PC-3 (cell line): ENCODE data around the gene CADM3. TPM values are rescaled to one million over a fixed set of nuclear protein-coding genes. Genes with fewer than 3 reads are reported as not detected.

Experiments
- ATAC-seq: fragments of 200-7000 bp; cut with Tn5 transposase; 2 replicates; pipeline ENCODE4 v1.9.1; 2020; ENCODE audit warnings: mild to moderate bottlenecking, moderate library complexity
- BruUV-seq: library from RNA; stranded (reverse); fragments of 400-500 nt; replicated peaks from 2 replicates; lab custom pipeline; 2021; lab: Mats Ljungman, UMichigan
- CTCF ChIA-PET: fragments of 300-600 bp; sonication (Branson Sonifier 250); formaldehyde crosslinking; loops from one replicate; lab custom pipeline; 2022; ENCODE audit warnings: antibody characterized with exemption; lab: Charles Lee
- POLR2A ChIA-PET: fragments of 300-600 bp; sonication (Branson Sonifier 250); formaldehyde crosslinking; loops from one replicate; lab custom pipeline; 2022; ENCODE audit warnings: antibody characterized with exemption; ENCODE audit not compliant: unreplicated experiment; lab: Charles Lee
- DNase-seq: peaks from one replicate; pipeline ENCODE4 v3.0.0-alpha.2; 2015
- H2AFZ ChIP-seq: fragments of 300-600 bp; sonication (generic); 2 replicates; pipeline ENCODE4 v1.6.0; 2016; ENCODE audit warnings: antibody characterized with exemption, low read length
- H3F3A ChIP-seq: fragments of 300-600 bp; sonication (generic); one replicate; pipeline ENCODE4 v1.6.0; 2017; ENCODE audit warnings: antibody characterized with exemption, low read length, control low read depth, mild to moderate bottlenecking; ENCODE audit not compliant: unreplicated experiment
- H3K27ac ChIP-seq: fragments of 300-600 bp; sonication (generic); 2 replicates; pipeline ENCODE4 v1.5.1; 2016; ENCODE audit warnings: mild to moderate bottlenecking, low read length
- H3K27me3 ChIP-seq: fragments of 300-600 bp; sonication (generic); 2 replicates; pipeline ENCODE4 v1.6.1; 2016; ENCODE audit warnings: low read length, mixed read lengths
- H3K36me3 ChIP-seq: fragments of 300-600 bp; sonication (generic); 2 replicates; pipeline ENCODE4 v1.6.1; 2016; ENCODE audit warnings: low read depth, mixed run types, low read length, mixed read lengths
- H3K4me1 ChIP-seq: fragments of 300-600 bp; sonication (generic); 2 replicates; pipeline ENCODE4 v1.5.1; 2016; ENCODE audit warnings: low read length; ENCODE audit not compliant: insufficient read depth
- H3K4me2 ChIP-seq: fragments of 300-600 bp; sonication (generic); 2 replicates; pipeline ENCODE4 v1.6.0; 2016; ENCODE audit warnings: low read length
- H3K4me3 ChIP-seq: fragments of 300-600 bp; sonication (generic); 2 replicates; pipeline ENCODE4 v1.5.1; 2016; ENCODE audit warnings: mild to moderate bottlenecking, low read length, mixed read lengths
- H3K79me2 ChIP-seq: fragments of 300-600 bp; sonication (generic); 2 replicates; pipeline ENCODE4 v1.6.1; 2017; ENCODE audit warnings: low read length, mixed read lengths
- H3K9ac ChIP-seq: fragments of 300-600 bp; sonication (generic); 2 replicates; pipeline ENCODE4 v1.6.0; 2016; ENCODE audit warnings: mild to moderate bottlenecking, low read length
- H3K9me2 ChIP-seq: fragments of 300-600 bp; sonication (generic); replicated peaks from 2 replicates; pipeline ENCODE4 v1.6.1; 2016; ENCODE audit warnings: mixed run types, low read length, mixed read lengths
- H3K9me3 ChIP-seq: fragments of 300-600 bp; sonication (generic); 2 replicates; pipeline ENCODE4 v1.6.1; 2016; ENCODE audit warnings: low read length, mixed read lengths
- H4K20me1 ChIP-seq: fragments of 300-600 bp; sonication (generic); 2 replicates; pipeline ENCODE4 v1.6.1; 2016; ENCODE audit warnings: low read length, mixed read lengths
- CTCF ChIP-seq: fragments of 300-600 bp; sonication (generic); conservative IDR thresholded peaks from 2 replicates; pipeline ENCODE4 v1.5.1; 2017; ENCODE audit warnings: antibody characterized with exemption, low read depth, mild to moderate bottlenecking, low read length
- EZH2phosphoT487 ChIP-seq: fragments of 300-600 bp; sonication (generic); IDR thresholded peaks from 2 replicates; pipeline ENCODE4 v1.6.1; 2018; ENCODE audit warnings: mild to moderate bottlenecking, antibody characterized with exemption, low read length, borderline replicate concordance
- intact Hi-C: fragments of 100-400 bp; cut with micrococcal nuclease; formaldehyde crosslinking; loops from 2 replicates; pipeline ENCODE4 v1.9.0; 2023
- total RNA-seq: library from RNA; depleted of rRNA; stranded (reverse); fragments of >200 nt; gene quantifications from 2 replicates; pipeline ENCODE4 v1.2.3, GENCODE V29; 2014

Gene CADM3
- total RNA-seq, 1 experiment from 2014 or later = not detected

GRCh38 chr1:159212596-159212995 is 41.2 kb downstream of the CADM3 start:
- 0 out of 2 replicates have a peak, but pooled peaks have one; percentile 32 for ATAC-seq
- H3K4me2 ChIP-seq = no peak overlapping the region
- no TSS peak for BruUV-seq
- no peaks in the 10 kb centered on the region for H3F3A ChIP-seq
- H3K9me3 ChIP-seq = no peaks in the 10 kb centered on the region
- no peak for DNase-seq
- H3K79me2 ChIP-seq = no peaks in the 10 kb centered on the region
- intact Hi-C loops = loop anchor here (5.0 kb wide), 2 partner anchors 565 to 680 kb away; no protein-coding TSS in a partner anchor
- peaks cover 46% of the 10 kb centered on the region for H3K27me3 ChIP-seq
- no peak overlapping the region for H3K27ac ChIP-seq
- no peak overlapping the region for H3K4me3 ChIP-seq
- H4K20me1 ChIP-seq = no peaks in the 10 kb centered on the region
- H3K36me3 ChIP-seq = no peaks in the 10 kb centered on the region
- peaks cover 4% of the 10 kb centered on the region; the same call in 1 of the 2 replicates for H3K4me1 ChIP-seq
- H2AFZ ChIP-seq = no peak overlapping the region
- no peak overlapping the region for H3K9ac ChIP-seq
- ChIA-PET POLR2A (interaction anchor here (0.7 kb wide), 1 partner anchor 1810 kb away, joined by 7 read pairs; no protein-coding TSS in a partner anchor), CTCF (no interaction called here)
- no peak for TF ChIP-seq CTCF
- no peaks in the 10 kb centered on the region for H3K9me2 ChIP-seq

- POLR2A ChIA-PET = no interaction called here
- ATAC-seq = peak; percentile 74
- BruUV-seq = no TSS peak
Measured at GRCh38 chr1:159214149-159214760, 42.8 kb downstream of the CADM3 start.

More at GRCh38 chr1:159214149-159214760, 42.8 kb downstream of the CADM3 start:
- Histone ChIP-seq H2AFZ (no peak overlapping the region), H3K36me3 (no peaks in the 10 kb centered on the region), H3K9me2 (no peaks in the 10 kb centered on the region), H3K4me3 (no peak overlapping the region), H3K9ac (no peak overlapping the region), H4K20me1 (no peaks in the 10 kb centered on the region), H3K4me1 (peaks cover 4% of the 10 kb centered on the region; the same call in 1 of the 2 replicates), H3K27me3 (peaks cover 29% of the 10 kb centered on the region), H3K79me2 (no peaks in the 10 kb centered on the region), H3F3A (no peaks in the 10 kb centered on the region), H3K4me2 (no peak overlapping the region), H3K9me3 (no peaks in the 10 kb centered on the region), H3K27ac (no peak overlapping the region)
- intact Hi-C loops = loop anchor here (1.0 to 5.0 kb wide), 3 partner anchors 53 to 678 kb away; no protein-coding TSS in a partner anchor
- TF ChIP-seq CTCF (peak; percentile 92), EZH2phosphoT487 (no peak)
- CTCF ChIA-PET = interaction anchor here (0.8 to 1.9 kb wide), 5 partner anchors 8 to 54 kb away, joined by 3 to 12 read pairs (median 6); no protein-coding TSS in a partner anchor
- DNase-seq = peak; percentile 72
